ENCODE measurements around the gene GAS7. TPM values are rescaled to one million over a fixed set of nuclear protein-coding genes. Genes with fewer than 3 reads are reported as not detected.

The GAS7 gene
- total and polyA plus RNA-seq, 2 of the 13 experiments (the other 11 are each of a cell fraction or from before 2014, with no cell fraction given) = 1.0 to 5.2 TPM

GRCh38 chr17:9878356-9878755 lies 320.1 kb downstream of the GAS7 start:
- peaks cover 1 to 30% of the 10 kb centered on the region in 2 experiments; a peak in 4 of 5 replicates for H3K27me3 ChIP-seq (ENCODE audit: control insufficient read depth in 1 of 2, insufficient read depth in 2 of 2, low read length in 2 of 2)
- CTCF ChIA-PET (ENCODE audit: low intra/inter-chr PET ratio, low total read pairs) = no interaction called here
- no peak overlapping the region for H3K4me2 ChIP-seq (ENCODE audit: low read depth, low read length)
- no peak for FAIRE-seq
- H3K4me3 ChIP-seq (replicated peaks in 1 of 3; ENCODE audit: insufficient read depth in 1 of 3, low read depth in 2 of 3, low read length in 3 of 3) = no peak overlapping the region
- in situ Hi-C loops (cut with HindIII; ENCODE audit: extremely low pct_ligation_motif_present, low pct_unique_long_range_greater_than_20kb) (no loop called here), intact Hi-C loops (cut with micrococcal nuclease; ENCODE audit: unreplicated experiment) (no loop called here)
- no peaks in the 10 kb centered on the region for H4K20me1 ChIP-seq (ENCODE audit: insufficient read depth, low read length)
- H3K36me3 ChIP-seq (replicated peaks in 1 of 2; ENCODE audit: control insufficient read depth in 1 of 2, insufficient read depth in 2 of 2, low read length in 2 of 2) = no peaks in the 10 kb centered on the region
- DNase-seq (ENCODE audit: low spot score) = no peak
- BruUV-seq (replicated peaks) = no TSS peak
- no peak overlapping the region for H3K27ac ChIP-seq (ENCODE audit: extremely low read length, insufficient read depth, low read length)
- H2AFZ ChIP-seq (ENCODE audit: low read length) = no peak overlapping the region
- no peaks in the 10 kb centered on the region for H3K79me2 ChIP-seq (ENCODE audit: insufficient read depth, low read length)
- no peaks in the 10 kb centered on the region for H3K4me1 ChIP-seq (ENCODE audit: insufficient read depth, low read length)
- peaks cover 14% of the 10 kb centered on the region for H3K9me3 ChIP-seq (ENCODE audit: low read length)
- TF ChIP-seq, protein P1, sequence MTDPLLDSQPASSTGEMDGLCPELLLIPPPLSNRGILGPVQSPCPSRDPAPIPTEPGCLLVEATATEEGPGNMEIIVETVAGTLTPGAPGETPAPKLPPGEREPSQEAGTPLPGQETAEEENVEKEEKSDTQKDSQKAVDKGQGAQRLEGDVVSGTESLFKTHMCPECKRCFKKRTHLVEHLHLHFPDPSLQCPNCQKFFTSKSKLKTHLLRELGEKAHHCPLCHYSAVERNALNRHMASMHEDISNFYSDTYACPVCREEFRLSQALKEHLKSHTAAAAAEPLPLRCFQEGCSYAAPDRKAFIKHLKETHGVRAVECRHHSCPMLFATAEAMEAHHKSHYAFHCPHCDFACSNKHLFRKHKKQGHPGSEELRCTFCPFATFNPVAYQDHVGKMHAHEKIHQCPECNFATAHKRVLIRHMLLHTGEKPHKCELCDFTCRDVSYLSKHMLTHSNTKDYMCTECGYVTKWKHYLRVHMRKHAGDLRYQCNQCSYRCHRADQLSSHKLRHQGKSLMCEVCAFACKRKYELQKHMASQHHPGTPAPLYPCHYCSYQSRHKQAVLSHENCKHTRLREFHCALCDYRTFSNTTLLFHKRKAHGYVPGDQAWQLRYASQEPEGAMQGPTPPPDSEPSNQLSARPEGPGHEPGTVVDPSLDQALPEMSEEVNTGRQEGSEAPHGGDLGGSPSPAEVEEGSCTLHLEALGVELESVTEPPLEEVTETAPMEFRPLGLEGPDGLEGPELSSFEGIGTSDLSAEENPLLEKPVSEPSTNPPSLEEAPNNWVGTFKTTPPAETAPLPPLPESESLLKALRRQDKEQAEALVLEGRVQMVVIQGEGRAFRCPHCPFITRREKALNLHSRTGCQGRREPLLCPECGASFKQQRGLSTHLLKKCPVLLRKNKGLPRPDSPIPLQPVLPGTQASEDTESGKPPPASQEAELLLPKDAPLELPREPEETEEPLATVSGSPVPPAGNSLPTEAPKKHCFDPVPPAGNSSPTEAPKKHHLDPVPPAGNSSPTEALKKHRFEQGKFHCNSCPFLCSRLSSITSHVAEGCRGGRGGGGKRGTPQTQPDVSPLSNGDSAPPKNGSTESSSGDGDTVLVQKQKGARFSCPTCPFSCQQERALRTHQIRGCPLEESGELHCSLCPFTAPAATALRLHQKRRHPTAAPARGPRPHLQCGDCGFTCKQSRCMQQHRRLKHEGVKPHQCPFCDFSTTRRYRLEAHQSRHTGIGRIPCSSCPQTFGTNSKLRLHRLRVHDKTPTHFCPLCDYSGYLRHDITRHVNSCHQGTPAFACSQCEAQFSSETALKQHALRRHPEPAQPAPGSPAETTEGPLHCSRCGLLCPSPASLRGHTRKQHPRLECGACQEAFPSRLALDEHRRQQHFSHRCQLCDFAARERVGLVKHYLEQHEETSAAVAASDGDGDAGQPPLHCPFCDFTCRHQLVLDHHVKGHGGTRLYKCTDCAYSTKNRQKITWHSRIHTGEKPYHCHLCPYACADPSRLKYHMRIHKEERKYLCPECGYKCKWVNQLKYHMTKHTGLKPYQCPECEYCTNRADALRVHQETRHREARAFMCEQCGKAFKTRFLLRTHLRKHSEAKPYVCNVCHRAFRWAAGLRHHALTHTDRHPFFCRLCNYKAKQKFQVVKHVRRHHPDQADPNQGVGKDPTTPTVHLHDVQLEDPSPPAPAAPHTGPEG (CRISPR knock-in tag; IDR thresholded peaks at IDR 0.05) = no peak
- 0% methylated on average over 2 of the region's 3 CpGs for WGBS (ENCODE audit: low lambda C conversion rate)
- no peak overlapping the region for H3K9ac ChIP-seq (ENCODE audit: insufficient read depth, low read depth, low read length)
- POLR2A ChIA-PET = no interaction called here
- no peak for ATAC-seq

DNA sequence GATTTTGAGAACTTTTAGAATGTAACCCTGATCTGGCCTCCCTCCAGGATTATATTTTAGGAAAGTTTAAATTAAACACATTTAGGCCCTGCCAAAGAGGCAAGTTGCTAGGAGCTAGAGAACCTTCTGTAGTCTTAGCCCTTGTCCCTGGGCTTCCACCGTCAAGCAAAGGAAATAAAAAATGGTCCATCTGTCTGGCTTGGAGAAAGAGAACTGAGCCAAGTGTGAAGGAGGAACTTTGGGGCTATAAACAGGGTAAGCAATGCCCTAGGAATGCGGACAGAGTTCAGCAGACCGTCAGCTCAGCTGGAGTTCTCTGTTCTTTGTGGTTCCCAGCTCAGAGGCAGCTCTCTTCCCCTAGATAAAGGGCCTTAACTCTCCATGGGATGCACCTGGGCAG lies 323.0 kb downstream of the GAS7 start:
- H3K9ac ChIP-seq (ENCODE audit: insufficient read depth, low read depth, low read length) = no peak overlapping the region
- intact Hi-C loops (cut with micrococcal nuclease; ENCODE audit: unreplicated experiment) = no loop called here
- H3K27me3 ChIP-seq (ENCODE audit: control insufficient read depth in 1 of 2, insufficient read depth in 2 of 2, low read length in 2 of 2) = peaks cover 1 to 35% of the 10 kb centered on the region in 2 experiments; a peak in 3 of 5 replicates
- no peak for DNase-seq (ENCODE audit: low spot score)
- POLR2A ChIA-PET = no interaction called here
- H3K9me3 ChIP-seq (ENCODE audit: low read length) = no peaks in the 10 kb centered on the region
- in situ Hi-C loops (cut with HindIII; ENCODE audit: extremely low pct_ligation_motif_present, low pct_unique_long_range_greater_than_20kb) = no loop called here
- no peaks in the 10 kb centered on the region for H3K79me2 ChIP-seq (ENCODE audit: insufficient read depth, low read length)
- no peak overlapping the region for H2AFZ ChIP-seq (ENCODE audit: low read length)
- CTCF ChIA-PET (ENCODE audit: low intra/inter-chr PET ratio, low total read pairs) = no interaction called here
- H3K4me2 ChIP-seq (ENCODE audit: low read depth, low read length) = no peak overlapping the region
- H4K20me1 ChIP-seq (ENCODE audit: insufficient read depth, low read length) = no peaks in the 10 kb centered on the region
- H3K36me3 ChIP-seq (replicated peaks in 1 of 2; ENCODE audit: control insufficient read depth in 1 of 2, insufficient read depth in 2 of 2, low read length in 2 of 2) = no peaks in the 10 kb centered on the region
- 5% methylated on average over 3 of the region's 3 CpGs for WGBS (ENCODE audit: low lambda C conversion rate)
- no peaks in the 10 kb centered on the region for H3K4me1 ChIP-seq (ENCODE audit: insufficient read depth, low read length)
- FAIRE-seq = no peak
- H3K4me3 ChIP-seq (replicated peaks in 1 of 3; ENCODE audit: insufficient read depth in 1 of 3, low read depth in 2 of 3, low read length in 3 of 3) = no peak overlapping the region
- no peak overlapping the region for H3K27ac ChIP-seq (ENCODE audit: extremely low read length, insufficient read depth, low read length)
- no peak for ATAC-seq
- no TSS peak for BruUV-seq (replicated peaks)
- TF ChIP-seq ZNF264 (CRISPR knock-in tag; IDR thresholded peaks at IDR 0.05) (no peak), ZNF331 (CRISPR knock-in tag; IDR thresholded peaks at IDR 0.05) (no peak), KLF16 (CRISPR knock-in tag; IDR thresholded peaks at IDR 0.05) (no peak), ZNF20 (CRISPR knock-in tag; IDR thresholded peaks at IDR 0.05) (no peak)
- TF ChIP-seq, protein P2, sequence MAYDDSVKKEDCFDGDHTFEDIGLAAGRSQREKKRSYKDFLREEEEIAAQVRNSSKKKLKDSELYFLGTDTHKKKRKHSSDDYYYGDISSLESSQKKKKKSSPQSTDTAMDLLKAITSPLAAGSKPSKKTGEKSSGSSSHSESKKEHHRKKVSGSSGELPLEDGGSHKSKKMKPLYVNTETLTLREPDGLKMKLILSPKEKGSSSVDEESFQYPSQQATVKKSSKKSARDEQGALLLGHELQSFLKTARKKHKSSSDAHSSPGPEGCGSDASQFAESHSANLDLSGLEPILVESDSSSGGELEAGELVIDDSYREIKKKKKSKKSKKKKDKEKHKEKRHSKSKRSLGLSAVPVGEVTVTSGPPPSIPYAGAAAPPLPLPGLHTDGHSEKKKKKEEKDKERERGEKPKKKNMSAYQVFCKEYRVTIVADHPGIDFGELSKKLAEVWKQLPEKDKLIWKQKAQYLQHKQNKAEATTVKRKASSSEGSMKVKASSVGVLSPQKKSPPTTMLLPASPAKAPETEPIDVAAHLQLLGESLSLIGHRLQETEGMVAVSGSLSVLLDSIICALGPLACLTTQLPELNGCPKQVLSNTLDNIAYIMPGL (CRISPR knock-in tag; IDR thresholded peaks at IDR 0.05; ENCODE audit: borderline replicate concordance in 1 of 2, low read depth in 1 of 2) = no peak
- TF ChIP-seq, protein P3, sequence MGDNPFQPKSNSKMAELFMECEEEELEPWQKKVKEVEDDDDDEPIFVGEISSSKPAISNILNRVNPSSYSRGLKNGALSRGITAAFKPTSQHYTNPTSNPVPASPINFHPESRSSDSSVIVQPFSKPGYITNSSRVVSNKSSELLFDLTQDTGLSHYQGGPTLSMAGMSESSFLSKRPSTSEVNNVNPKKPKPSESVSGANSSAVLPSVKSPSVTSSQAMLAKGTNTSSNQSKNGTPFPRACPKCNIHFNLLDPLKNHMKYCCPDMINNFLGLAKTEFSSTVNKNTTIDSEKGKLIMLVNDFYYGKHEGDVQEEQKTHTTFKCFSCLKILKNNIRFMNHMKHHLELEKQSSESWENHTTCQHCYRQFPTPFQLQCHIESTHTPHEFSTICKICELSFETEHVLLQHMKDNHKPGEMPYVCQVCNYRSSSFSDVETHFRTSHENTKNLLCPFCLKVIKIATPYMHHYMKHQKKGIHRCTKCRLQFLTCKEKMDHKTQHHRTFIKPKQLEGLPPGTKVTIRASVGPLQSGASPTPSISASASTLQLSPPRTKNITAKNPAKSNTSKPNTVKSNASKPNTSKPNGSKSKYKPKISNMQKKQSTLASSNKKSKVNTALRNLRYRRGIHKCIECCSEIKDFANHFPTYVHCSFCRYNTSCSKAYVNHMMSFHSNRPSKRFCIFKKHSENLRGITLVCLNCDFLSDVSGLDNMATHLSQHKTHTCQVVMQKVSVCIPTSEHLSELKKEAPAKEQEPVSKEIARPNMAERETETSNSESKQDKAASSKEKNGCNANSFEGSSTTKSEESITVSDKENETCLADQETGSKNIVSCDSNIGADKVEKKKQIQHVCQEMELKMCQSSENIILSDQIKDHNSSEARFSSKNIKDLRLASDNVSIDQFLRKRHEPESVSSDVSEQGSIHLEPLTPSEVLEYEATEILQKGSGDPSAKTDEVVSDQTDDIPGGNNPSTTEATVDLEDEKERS (CRISPR knock-in tag; IDR thresholded peaks at IDR 0.05) = no peak
